GM19238 (cell line): ENCODE results near the gene APBA1.

Experiments used
- DNase-seq: peaks from one replicate; pipeline ENCODE4 v3.0.0; 2011; ENCODE audit warnings: low spot score; ENCODE audit not compliant: insufficient read length

The APBA1 gene

DNA sequence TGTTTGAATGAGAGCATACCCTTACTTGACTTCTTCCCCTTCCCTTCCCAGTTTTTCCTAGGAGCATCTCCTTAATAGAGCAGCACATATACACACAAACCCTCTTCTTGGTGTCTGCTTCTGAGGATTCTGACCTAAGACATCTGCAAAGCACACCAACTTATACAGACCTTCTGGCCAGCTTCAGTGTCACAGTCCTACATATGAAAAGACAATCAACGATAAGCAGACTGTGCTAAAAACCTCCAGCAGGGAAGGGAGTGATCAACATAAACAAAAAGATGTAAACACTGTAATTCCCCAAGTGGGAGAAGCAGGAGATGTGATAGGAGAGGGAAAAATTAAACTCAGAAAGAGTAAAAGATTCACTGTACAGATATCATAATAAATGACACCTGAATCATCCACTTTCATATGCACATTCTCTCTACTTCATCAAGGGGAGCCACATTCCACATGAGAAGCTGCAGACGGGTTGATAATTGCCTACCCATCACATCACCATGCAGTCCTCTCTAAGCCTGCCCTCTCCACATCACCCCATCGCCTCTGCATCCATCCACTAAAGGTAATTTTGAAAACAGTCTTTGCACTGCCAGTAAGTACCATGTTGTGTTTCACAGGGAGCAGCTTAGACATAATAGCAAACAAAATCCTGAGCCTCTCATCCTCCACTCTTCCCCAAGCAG is 13.0 kb downstream of the APBA1 start:
- no peak for DNase-seq

- no peak for DNase-seq
These were observed 14.9 kb downstream of the APBA1 start for GRCh38 chr9:69657269-69657668.

GRCh38 chr9:69655065-69655464 is 17.1 kb downstream of the APBA1 start:
- no peak for DNase-seq

GRCh38 chr9:69653261-69653660 is 18.9 kb downstream of the APBA1 start:
- DNase-seq, result no peak

DNA sequence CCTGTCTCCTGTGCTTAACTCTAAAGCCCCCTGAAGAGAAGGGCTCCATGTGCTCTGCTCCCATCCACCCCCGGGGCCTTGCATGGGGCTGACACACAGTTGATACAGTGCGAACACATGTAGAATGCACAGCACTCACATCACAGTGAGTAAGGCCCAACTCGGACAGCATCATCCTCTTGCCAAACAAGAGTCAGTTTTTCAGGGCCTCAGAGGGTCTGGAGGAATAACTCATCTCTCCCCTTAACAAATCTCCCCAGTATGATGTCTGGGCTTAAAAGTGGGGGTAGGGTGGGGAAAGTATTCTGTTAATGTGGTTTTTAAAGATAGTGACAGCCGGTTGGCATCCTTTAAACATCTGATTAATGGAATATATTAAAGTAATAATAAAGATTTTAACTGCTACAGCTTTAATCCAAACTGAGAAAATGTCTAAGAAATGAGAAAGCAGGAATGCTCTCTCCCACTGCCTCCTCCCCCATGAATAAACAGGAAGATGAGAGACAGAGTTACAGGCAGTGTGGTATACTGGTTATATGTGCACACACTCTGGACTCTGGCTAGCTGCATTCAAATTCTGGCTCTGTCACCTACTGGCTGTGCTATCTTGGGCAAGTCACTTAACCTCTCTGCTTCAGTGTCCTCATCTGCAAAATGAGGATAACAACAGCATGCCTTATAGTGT is 22.5 kb downstream of the APBA1 start:
- DNase-seq, result no peak

GRCh38 chr9:69647804-69648203 is 24.4 kb downstream of the APBA1 start:
- DNase-seq, result no peak

- DNase-seq, result no peak
These were observed 25.4 kb downstream of the APBA1 start for GRCh38 chr9:69646810-69647209.

DNA sequence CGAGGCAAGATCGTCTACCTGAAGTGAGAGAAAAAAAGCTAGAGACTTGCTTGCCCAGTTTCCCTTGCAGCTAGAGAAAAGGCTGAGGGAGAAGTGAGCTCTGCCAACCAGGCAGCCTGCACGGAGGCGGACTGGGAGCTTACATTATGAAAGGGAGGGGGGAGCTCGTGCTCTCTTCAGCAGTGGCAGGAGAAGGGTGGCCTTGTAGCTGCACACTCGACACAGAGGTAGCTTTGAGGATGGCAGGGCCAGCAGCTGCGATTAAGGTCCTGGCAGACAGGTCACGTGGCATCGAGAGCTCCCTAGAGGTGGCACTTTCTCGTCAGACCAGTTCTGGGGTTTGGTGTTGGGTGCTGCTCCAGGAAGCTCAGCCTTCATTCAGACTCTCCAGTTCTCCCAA is 26.7 kb downstream of the APBA1 start:
- no peak for DNase-seq

DNA sequence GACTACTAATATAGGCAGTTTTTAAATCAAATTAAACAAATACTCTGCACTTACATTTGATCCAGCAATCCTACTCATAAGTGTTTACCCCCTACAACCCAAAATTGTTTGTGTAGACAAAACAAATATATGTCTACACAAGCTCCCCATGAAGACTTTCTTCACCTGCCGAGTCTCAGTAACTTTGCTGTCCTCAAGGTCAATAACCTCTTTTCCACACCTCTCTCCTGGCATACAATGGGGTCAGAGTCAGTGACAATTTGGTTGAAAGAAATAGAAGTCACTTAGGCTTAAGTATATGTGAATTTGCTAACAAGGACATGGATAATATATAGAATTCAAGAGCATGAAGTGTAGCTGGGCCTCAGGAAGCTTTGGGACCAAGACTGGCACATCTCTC is 29.1 kb downstream of the APBA1 start:
- no peak for DNase-seq

GRCh38 chr9:69637817-69638200 is 34.4 kb downstream of the APBA1 start:
- no peak for DNase-seq

GRCh38 chr9:69637193-69637816 is 34.9 kb downstream of the APBA1 start:
- no peak for DNase-seq

DNA sequence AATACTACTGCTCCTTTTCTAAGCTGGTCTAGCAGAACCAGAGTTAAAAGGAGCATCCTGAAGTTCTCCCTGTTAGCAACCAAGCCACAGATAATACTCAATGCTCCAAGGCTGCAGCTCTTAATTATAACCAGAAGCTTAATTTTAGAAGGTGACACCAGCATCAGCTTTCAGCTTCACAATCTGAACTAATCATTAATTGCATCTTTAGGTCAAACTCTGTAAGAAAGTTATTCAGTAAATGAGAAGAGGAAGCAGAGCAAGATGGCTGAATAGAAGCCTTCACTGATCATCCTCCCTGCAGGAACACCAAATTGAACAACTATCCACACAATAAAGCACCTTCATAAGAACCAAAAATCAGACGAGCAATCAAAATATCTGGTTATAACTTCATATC is 38.5 kb downstream of the APBA1 start:
- no peak for DNase-seq

GRCh38 chr9:69632768-69633167 is 39.4 kb downstream of the APBA1 start:
- no peak for DNase-seq

DNA sequence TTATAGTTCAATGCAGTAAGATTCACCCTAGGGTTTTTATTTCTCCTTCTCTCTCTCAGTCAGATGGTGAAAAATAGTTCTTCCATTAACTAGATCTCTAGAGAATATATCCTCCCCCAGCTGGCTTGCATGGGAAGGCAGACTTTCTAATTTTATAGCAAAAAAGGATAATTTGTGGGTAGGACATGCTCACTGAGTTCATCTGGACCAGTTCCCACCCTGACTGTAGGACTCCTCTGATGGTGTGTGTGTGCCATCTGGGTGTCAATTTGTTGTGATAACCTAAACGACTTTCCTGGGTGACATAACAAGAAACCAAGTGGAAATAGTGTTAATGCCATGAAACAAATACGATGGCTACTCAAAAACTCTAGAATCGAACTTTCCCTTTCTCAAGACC is 44.9 kb downstream of the APBA1 start:
- no peak for DNase-seq

- no peak for DNase-seq
These were observed 48.9 kb downstream of the APBA1 start for GRCh38 chr9:69623276-69623675.

DNA sequence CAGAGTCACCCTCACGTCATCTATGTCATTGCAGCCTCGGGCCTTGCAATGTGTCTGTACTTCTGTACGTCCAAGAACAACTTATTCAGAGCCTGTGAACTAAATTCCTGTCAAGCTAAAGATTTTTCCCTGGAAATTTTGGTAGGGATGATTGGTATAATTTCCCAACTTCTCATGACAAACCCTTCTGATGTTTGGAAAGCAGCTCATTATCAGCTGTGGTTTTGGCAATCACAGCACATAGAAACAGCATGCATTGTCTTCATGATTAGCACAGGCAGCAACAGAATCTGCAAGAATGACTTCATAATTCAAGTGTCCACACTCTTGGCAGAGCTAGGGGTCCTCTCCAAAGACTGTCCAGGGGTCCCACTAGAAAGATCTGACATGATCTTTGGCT is 49.5 kb downstream of the APBA1 start:
- no peak for DNase-seq

- DNase-seq, result no peak
These were observed 50.3 kb downstream of the APBA1 start for GRCh38 chr9:69621730-69622460.

- no peak for DNase-seq
These were observed 51.4 kb downstream of the APBA1 start for GRCh38 chr9:69620731-69621130.

DNA sequence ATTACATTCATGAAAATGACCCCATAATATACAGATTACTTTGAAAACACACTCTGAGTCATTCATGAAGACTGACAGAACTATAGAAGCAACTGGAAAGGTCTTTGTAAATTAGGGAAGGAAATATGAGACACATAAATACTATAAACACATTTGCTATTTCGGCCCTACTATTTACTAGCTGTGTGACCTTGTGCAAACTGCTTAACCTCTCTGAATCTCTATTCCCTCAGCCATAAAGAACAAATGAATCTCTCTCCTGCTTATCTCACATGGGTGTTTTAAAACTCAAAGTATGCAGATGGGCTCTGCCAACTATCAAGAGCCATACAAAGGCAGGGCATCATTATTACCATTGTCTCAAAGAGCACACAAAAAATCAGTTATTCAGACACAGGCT is 52.9 kb downstream of the APBA1 start:
- DNase-seq, result no peak

DNA sequence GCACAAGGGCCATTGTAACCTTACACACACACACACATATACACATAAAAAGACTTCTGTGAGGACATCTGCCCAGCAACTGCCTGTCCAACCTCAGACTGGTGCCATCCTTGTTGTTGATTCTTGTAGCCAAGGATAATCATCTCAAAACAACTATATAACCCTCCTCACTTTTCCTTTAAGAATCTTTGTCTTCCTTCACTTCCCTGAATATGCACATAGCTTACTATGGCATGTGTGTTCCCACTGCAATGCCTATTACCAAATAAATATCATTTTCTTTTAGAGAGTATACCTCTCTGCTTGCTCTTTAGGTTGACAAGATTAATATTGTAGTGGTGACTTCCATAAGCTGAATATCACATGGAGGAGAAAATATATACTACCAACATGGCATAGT is 55.2 kb downstream of the APBA1 start:
- DNase-seq, result no peak

DNA sequence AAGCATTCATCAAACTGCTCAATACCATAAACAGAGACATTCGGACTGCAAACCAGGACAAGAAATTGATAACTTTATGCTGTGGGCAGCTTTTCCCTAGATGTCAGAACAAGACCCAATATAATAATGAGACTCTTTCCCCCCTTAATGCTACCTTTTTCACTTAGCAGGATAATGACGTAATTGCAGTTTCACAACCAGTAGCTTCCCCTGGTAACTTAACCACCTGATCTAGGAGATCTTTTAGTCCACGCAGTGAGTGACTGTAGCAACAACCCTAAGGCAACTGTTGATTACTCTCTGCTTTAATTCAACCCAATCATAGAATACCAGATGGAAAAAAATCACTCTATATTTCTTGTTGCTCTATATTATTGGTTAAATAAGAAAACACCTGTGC is 56.3 kb downstream of the APBA1 start:
- DNase-seq, result no peak

- DNase-seq, result no peak
These were observed 61.0 kb downstream of the APBA1 start for GRCh38 chr9:69611221-69611620.
